A673 (cell line): Measurements from ENCODE around the gene MDM2.

Experiments used
- EZH2 ChIP-seq: fragments of 200-600 bp; sonication (generic); IDR thresholded peaks from 2 replicates; pipeline ENCODE4 v1.6.1; 2017; ENCODE audit warnings: borderline replicate concordance, low read depth, mild to moderate bottlenecking, mixed read lengths, antibody characterized with exemption, low read length; ENCODE audit not compliant: poor library complexity, severe bottlenecking
- TF ChIP-seq, protein P1 (sequence below): fragments of 300-800, 200-600 bp; sonication (generic); conservative IDR thresholded peaks from 2 replicates; pipeline ENCODE4 v1.5.1; 2017; ENCODE audit warnings: low read depth, mild to moderate bottlenecking, antibody characterized with exemption, low read length, moderate library complexity, mixed read lengths

DNA sequence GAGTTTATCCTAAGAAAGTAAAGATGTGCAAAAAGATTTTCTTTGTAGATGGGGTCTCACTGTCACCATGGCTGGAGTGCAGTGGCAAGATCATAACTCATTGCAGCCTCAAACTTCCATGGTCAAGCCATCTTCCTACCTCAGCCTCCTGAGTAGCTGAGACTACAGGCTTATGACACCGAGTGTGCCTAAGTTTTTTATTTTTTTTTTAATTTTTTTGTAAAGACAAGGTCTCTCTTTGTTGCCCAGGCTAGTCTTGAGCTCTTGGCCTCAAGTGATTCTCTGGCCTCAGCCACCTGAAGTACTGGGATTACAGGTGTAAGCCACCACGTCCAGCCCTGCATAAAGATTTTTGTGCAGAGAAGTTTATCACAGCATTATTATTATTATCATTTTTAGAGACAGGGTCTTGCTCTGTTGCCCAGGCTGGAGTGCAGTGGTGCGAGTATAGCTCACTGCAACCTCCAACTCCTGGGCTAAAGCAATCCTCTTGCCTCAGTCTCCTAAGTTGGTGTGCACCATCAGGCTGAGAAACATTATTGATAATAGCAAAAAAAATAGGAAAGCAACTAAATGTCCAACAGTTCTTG lies 19.3 kb upstream of the MDM2 start:
- TF ChIP-seq, protein P1, sequence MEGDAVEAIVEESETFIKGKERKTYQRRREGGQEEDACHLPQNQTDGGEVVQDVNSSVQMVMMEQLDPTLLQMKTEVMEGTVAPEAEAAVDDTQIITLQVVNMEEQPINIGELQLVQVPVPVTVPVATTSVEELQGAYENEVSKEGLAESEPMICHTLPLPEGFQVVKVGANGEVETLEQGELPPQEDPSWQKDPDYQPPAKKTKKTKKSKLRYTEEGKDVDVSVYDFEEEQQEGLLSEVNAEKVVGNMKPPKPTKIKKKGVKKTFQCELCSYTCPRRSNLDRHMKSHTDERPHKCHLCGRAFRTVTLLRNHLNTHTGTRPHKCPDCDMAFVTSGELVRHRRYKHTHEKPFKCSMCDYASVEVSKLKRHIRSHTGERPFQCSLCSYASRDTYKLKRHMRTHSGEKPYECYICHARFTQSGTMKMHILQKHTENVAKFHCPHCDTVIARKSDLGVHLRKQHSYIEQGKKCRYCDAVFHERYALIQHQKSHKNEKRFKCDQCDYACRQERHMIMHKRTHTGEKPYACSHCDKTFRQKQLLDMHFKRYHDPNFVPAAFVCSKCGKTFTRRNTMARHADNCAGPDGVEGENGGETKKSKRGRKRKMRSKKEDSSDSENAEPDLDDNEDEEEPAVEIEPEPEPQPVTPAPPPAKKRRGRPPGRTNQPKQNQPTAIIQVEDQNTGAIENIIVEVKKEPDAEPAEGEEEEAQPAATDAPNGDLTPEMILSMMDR: no peak
- no peak for TF ChIP-seq EZH2
